ENCODE results near the gene NAA80.
A peak's percentile ranks its signal among the peaks of the same experiment; 100 is the strongest.

The NAA80 gene

DNA sequence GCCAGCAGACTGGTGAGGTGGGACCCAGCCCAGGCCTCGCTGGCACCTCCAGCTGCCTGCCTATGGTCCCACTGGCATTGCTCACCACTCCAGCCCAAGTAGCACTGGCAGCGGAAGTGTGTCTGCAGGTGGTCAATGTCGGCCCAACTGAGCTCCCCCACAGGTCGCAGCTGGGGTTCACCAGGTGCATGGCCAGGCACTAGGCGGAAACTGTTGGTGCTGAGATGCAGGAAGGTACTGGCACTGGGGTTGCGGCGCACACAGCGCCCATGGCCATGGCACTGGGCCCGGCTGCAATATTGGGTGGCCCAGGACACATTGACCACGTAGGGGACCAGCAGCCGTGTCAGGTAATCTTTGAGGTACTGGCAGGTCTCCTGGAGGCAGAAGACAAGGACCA lies 19.0 kb upstream of the NAA80 start (continued):
- TF ChIP-seq, protein P1, sequence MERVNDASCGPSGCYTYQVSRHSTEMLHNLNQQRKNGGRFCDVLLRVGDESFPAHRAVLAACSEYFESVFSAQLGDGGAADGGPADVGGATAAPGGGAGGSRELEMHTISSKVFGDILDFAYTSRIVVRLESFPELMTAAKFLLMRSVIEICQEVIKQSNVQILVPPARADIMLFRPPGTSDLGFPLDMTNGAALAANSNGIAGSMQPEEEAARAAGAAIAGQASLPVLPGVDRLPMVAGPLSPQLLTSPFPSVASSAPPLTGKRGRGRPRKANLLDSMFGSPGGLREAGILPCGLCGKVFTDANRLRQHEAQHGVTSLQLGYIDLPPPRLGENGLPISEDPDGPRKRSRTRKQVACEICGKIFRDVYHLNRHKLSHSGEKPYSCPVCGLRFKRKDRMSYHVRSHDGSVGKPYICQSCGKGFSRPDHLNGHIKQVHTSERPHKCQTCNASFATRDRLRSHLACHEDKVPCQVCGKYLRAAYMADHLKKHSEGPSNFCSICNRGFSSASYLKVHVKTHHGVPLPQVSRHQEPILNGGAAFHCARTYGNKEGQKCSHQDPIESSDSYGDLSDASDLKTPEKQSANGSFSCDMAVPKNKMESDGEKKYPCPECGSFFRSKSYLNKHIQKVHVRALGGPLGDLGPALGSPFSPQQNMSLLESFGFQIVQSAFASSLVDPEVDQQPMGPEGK (CRISPR knock-in tag; IDR thresholded peaks at IDR 0.05; ENCODE audit: borderline replicate concordance): no peak
- TF ChIP-seq ZNF70 (CRISPR knock-in tag; IDR thresholded peaks at IDR 0.05): no peak
- no peak for TF ChIP-seq ZFP30 (CRISPR knock-in tag; IDR thresholded peaks at IDR 0.05)

DNA sequence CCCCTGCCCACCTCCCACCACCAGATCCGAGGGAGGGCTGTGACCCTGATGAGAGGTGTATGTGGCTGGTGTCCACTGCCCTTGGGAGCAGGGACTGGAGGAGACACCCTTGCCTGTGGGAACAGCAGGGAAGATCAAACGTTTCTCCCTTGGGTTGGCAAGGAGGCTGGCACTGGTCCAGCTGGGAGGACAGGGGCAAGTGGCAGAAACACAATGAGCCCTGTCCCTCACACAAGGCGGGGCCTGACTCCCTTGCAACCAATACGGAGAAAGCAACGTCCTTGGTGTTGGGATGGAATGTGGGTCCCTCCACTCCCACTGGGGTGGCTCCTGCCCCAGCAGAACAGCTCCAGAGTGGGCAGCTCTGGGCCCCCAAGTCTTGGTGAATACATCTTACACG lies 18.1 kb upstream of the NAA80 start:
- no peak for ATAC-seq
- TF ChIP-seq RARB (CRISPR knock-in tag; IDR thresholded peaks at IDR 0.05) (no peak), TOX (CRISPR knock-in tag; IDR thresholded peaks at IDR 0.05; ENCODE audit: borderline replicate concordance) (no peak), ISL1 (CRISPR knock-in tag; IDR thresholded peaks at IDR 0.05) (no peak), OSR1 (CRISPR knock-in tag; IDR thresholded peaks at IDR 0.05) (no peak), ARNTL (CRISPR knock-in tag; IDR thresholded peaks at IDR 0.05; ENCODE audit: borderline replicate concordance, low read depth) (no peak)

DNA sequence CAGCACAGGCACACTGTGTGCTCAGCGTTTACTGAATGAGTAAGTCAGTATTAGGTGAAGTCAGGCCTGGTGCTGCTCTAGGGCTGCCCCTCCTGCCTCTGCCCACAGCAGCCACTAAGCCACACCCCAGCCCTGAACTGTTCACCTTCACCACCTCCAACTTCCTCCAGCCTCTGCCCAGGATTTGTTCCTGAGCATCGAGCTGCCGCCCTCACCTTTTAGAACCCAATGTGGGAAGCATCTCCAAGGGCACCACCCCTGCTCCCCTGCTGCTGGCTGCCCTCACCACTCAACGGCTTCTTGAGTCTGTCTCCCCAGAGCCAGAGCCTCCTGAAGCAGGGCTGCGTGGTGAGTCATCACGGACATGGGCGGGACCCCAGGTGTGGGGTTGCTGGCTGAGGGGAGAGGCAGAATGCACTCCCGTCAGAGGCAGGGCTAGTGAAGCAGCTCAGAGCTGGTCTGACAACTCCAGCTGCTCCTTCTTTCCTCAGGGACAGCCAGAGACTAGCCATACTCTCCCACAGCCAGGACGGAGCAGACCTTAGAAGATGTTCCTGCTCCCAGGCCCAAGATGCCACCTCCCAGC lies 17.5 kb upstream of the NAA80 start:
- TF ChIP-seq ESRRG (CRISPR knock-in tag; IDR thresholded peaks at IDR 0.05) (no peak), ZFP3 (CRISPR knock-in tag; IDR thresholded peaks at IDR 0.05) (no peak), ARNTL (CRISPR knock-in tag; IDR thresholded peaks at IDR 0.05; ENCODE audit: borderline replicate concordance, low read depth) (no peak), TCF4 (CRISPR knock-in tag; IDR thresholded peaks at IDR 0.05; ENCODE audit: borderline replicate concordance) (no peak), PPARA (CRISPR knock-in tag; IDR thresholded peaks at IDR 0.05; ENCODE audit: borderline replicate concordance) (no peak), SNAI2 (CRISPR knock-in tag; IDR thresholded peaks at IDR 0.05) (no peak), CSDC2 (CRISPR knock-in tag; IDR thresholded peaks at IDR 0.05) (no peak), ZNF8 (CRISPR knock-in tag; IDR thresholded peaks at IDR 0.05) (no peak), GLIS3 (CRISPR knock-in tag; IDR thresholded peaks at IDR 0.05) (no peak), ZNF565 (CRISPR knock-in tag; conservative IDR thresholded peaks at IDR 0.05; ENCODE audit: low read depth) (no peak)
- TF ChIP-seq, protein P2, sequence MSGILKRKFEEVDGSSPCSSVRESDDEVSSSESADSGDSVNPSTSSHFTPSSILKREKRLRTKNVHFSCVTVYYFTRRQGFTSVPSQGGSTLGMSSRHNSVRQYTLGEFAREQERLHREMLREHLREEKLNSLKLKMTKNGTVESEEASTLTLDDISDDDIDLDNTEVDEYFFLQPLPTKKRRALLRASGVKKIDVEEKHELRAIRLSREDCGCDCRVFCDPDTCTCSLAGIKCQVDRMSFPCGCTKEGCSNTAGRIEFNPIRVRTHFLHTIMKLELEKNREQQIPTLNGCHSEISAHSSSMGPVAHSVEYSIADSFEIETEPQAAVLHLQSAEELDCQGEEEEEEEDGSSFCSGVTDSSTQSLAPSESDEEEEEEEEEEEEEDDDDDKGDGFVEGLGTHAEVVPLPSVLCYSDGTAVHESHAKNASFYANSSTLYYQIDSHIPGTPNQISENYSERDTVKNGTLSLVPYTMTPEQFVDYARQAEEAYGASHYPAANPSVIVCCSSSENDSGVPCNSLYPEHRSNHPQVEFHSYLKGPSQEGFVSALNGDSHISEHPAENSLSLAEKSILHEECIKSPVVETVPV (CRISPR knock-in tag; IDR thresholded peaks at IDR 0.05): no peak
- TF ChIP-seq, protein P1 (CRISPR knock-in tag; IDR thresholded peaks at IDR 0.05; ENCODE audit: borderline replicate concordance): no peak
- TF ChIP-seq, protein P3, sequence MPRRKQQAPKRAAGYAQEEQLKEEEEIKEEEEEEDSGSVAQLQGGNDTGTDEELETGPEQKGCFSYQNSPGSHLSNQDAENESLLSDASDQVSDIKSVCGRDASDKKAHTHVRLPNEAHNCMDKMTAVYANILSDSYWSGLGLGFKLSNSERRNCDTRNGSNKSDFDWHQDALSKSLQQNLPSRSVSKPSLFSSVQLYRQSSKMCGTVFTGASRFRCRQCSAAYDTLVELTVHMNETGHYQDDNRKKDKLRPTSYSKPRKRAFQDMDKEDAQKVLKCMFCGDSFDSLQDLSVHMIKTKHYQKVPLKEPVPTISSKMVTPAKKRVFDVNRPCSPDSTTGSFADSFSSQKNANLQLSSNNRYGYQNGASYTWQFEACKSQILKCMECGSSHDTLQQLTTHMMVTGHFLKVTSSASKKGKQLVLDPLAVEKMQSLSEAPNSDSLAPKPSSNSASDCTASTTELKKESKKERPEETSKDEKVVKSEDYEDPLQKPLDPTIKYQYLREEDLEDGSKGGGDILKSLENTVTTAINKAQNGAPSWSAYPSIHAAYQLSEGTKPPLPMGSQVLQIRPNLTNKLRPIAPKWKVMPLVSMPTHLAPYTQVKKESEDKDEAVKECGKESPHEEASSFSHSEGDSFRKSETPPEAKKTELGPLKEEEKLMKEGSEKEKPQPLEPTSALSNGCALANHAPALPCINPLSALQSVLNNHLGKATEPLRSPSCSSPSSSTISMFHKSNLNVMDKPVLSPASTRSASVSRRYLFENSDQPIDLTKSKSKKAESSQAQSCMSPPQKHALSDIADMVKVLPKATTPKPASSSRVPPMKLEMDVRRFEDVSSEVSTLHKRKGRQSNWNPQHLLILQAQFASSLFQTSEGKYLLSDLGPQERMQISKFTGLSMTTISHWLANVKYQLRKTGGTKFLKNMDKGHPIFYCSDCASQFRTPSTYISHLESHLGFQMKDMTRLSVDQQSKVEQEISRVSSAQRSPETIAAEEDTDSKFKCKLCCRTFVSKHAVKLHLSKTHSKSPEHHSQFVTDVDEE (CRISPR knock-in tag; IDR thresholded peaks at IDR 0.05): no peak
- TF ChIP-seq, protein P4, sequence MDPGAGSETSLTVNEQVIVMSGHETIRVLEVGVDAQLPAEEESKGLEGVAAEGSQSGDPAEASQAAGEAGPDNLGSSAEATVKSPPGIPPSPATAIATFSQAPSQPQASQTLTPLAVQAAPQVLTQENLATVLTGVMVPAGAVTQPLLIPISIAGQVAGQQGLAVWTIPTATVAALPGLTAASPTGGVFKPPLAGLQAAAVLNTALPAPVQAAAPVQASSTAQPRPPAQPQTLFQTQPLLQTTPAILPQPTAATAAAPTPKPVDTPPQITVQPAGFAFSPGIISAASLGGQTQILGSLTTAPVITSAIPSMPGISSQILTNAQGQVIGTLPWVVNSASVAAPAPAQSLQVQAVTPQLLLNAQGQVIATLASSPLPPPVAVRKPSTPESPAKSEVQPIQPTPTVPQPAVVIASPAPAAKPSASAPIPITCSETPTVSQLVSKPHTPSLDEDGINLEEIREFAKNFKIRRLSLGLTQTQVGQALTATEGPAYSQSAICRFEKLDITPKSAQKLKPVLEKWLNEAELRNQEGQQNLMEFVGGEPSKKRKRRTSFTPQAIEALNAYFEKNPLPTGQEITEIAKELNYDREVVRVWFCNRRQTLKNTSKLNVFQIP (CRISPR knock-in tag; IDR thresholded peaks at IDR 0.05; ENCODE audit: borderline replicate concordance, low read depth): no peak
- peak; percentile 5; the same call in 2 of the 3 replicates for ATAC-seq

All from SK-N-SH treated with all-trans-retinoic acid at 6 μM for 48 hours (cell line).